IMR-90 (cell line): ENCODE measurements around the gene RBP2.

Source experiments
- CEBPB ChIP-seq: IDR thresholded peaks from 2 replicates; pipeline ENCODE4 v1.6.1; 2012; ENCODE audit warnings: low read depth, low read length, improper control_type of control experiment
- CTCF ChIP-seq: conservative IDR thresholded peaks from 2 replicates; pipeline ENCODE4 v1.5.1; 2012; ENCODE audit warnings: mild to moderate bottlenecking, low read depth, low read length, improper control_type of control experiment
- RFX5 ChIP-seq: IDR thresholded peaks from 2 replicates; pipeline ENCODE4 v1.8.0; 2012; ENCODE audit warnings: low read depth, mild to moderate bottlenecking, low read length, moderate library complexity
- USF2 ChIP-seq: fragments of 150-350 bp; IDR thresholded peaks from 2 replicates; pipeline ENCODE4 v1.6.1; 2017; ENCODE audit warnings: mild to moderate bottlenecking, antibody characterized with exemption, low read length, low read depth

GRCh38 chr3:139493826-139494385 is 17.6 kb upstream of the RBP2 start:
- no peak for TF ChIP-seq CTCF
- TF ChIP-seq USF2: no peak
- no peak for TF ChIP-seq CEBPB
- no peak for TF ChIP-seq RFX5
